BLaER1 treated with 17β-estradiol and CSF1 and Interleukin-3, amounts not matched to agents 10 nM and 100 nM (cell line): Measurements from ENCODE around the gene COL7A1.

ENCODE experiments used
- H3K27ac ChIP-seq, 11 experiments: shearing (Covaris generic); formaldehyde crosslinking; 2 replicates each; pipeline ENCODE4 v1.8.1; 2022
- H3K27me3 ChIP-seq, 11 experiments: shearing (Covaris generic); formaldehyde crosslinking; 2 replicates each; pipeline ENCODE4 v1.8.1; 2022
- H3K36me3 ChIP-seq, 11 experiments: shearing (Covaris generic); formaldehyde crosslinking; 2 replicates each; pipeline ENCODE4 v1.8.1; 2022
- H3K4me1 ChIP-seq, 10 experiments: shearing (Covaris generic); formaldehyde crosslinking; 2 replicates each; pipeline ENCODE4 v1.8.1; 2022
- H3K4me2 ChIP-seq, 11 experiments: shearing (Covaris generic); formaldehyde crosslinking; 2 replicates each; pipeline ENCODE4 v1.8.1; 2022
- H3K4me3 ChIP-seq, 10 experiments: shearing (Covaris generic); formaldehyde crosslinking; 2 replicates each; pipeline ENCODE4 v1.8.1; 2022
- H3K9ac ChIP-seq, 11 experiments: shearing (Covaris generic); formaldehyde crosslinking; 2 replicates each; pipeline ENCODE4 v1.8.1; 2022
- H3K9me3 ChIP-seq, 11 experiments: shearing (Covaris generic); formaldehyde crosslinking; replicated peaks in 1 of 11; 2 replicates each; pipeline ENCODE4 v1.8.1; 2022
- H4K20me1 ChIP-seq, 11 experiments: shearing (Covaris generic); formaldehyde crosslinking; 2 replicates each; pipeline ENCODE4 v1.8.1; 2022
- Cebpa-rat ChIP-seq, 11 experiments: shearing (Covaris generic); IDR thresholded peaks; 2 replicates each; pipeline ENCODE4 v1.8.1; 2022

The COL7A1 gene

GRCh38 chr3:48548729-48549705 is 46.1 kb downstream of the COL7A1 start:
- Histone ChIP-seq H3K9me3 (no peaks in the 10 kb centered on the region), H3K4me3 (no peak overlapping the region), H3K27me3 (no peaks in the 10 kb centered on the region), H3K4me1 (peaks cover 80 to 97% (median 89%) of the 10 kb centered on the region in 10 experiments), H3K27ac (peak overlapping the region in 10 of 11 experiments; percentile 13 to 64 (median 54); a peak in 19 of 22 replicates), H3K36me3 (peaks cover 25 to 60% (median 33%) of the 10 kb centered on the region in 11 experiments), H3K9ac (peak overlapping the region in 9 of 11 experiments; percentile 28 to 58 (median 51); a peak in 17 of 22 replicates), H4K20me1 (peaks cover 0 to 3% (median 0%) of the 10 kb centered on the region in 11 experiments; a peak in 1 of 22 replicates), H3K4me2 (peak overlapping the region; percentile 76 to 98 (median 97))
- no peak for TF ChIP-seq Cebpa-rat (IDR thresholded peaks at IDR 0.05)

- Histone ChIP-seq H3K4me3 (no peak overlapping the region), H3K36me3 (peaks cover 25 to 60% (median 33%) of the 10 kb centered on the region in 11 experiments), H3K9me3 (no peaks in the 10 kb centered on the region), H3K27ac (peak overlapping the region in 3 of 11 experiments; percentile 59 to 64 (median 61); a peak in 3 of 22 replicates), H3K4me2 (peak overlapping the region in 4 of 11 experiments; percentile 78 to 98 (median 98); a peak in 4 of 22 replicates), H4K20me1 (peaks cover 0 to 3% (median 0%) of the 10 kb centered on the region in 11 experiments; a peak in 2 of 22 replicates), H3K27me3 (no peaks in the 10 kb centered on the region), H3K4me1 (peaks cover 80 to 97% (median 89%) of the 10 kb centered on the region in 10 experiments), H3K9ac (peak overlapping the region in 3 of 11 experiments; percentile 21 to 54 (median 34); a peak in 6 of 22 replicates)
- TF ChIP-seq Cebpa-rat (IDR thresholded peaks at IDR 0.05), result no peak
These were observed 47.0 kb downstream of the COL7A1 start for GRCh38 chr3:48548126-48548525.

- Histone ChIP-seq H3K27ac (peak overlapping the region in 1 of 11 experiments; percentile 76; a peak in 1 of 22 replicates), H3K36me3 (peaks cover 25 to 61% (median 33%) of the 10 kb centered on the region in 11 experiments), H3K9ac (no peak overlapping the region), H3K9me3 (no peaks in the 10 kb centered on the region), H3K4me3 (no peak overlapping the region), H3K4me2 (peak overlapping the region in 6 of 11 experiments; percentile 13 to 94 (median 51); a peak in 8 of 22 replicates), H3K4me1 (peaks cover 77 to 97% (median 89%) of the 10 kb centered on the region in 10 experiments), H3K27me3 (no peaks in the 10 kb centered on the region), H4K20me1 (peaks cover 0 to 3% (median 0%) of the 10 kb centered on the region in 11 experiments; a peak in 2 of 22 replicates)
- TF ChIP-seq Cebpa-rat (IDR thresholded peaks at IDR 0.05), result no peak
These were observed 48.8 kb downstream of the COL7A1 start for GRCh38 chr3:48546203-48546829.

- H3K27me3 ChIP-seq, result no peaks in the 10 kb centered on the region
- peak overlapping the region; percentile 69 to 95 (median 86) for H3K4me2 ChIP-seq
- peak overlapping the region in 10 of 11 experiments; percentile 43 to 81 (median 69); a peak in 13 of 22 replicates for H3K27ac ChIP-seq
- H3K4me1 ChIP-seq, result peaks cover 55 to 84% (median 74%) of the 10 kb centered on the region in 10 experiments
- no peak for TF ChIP-seq Cebpa-rat (IDR thresholded peaks at IDR 0.05)
- peaks cover 37 to 73% (median 47%) of the 10 kb centered on the region in 11 experiments for H3K36me3 ChIP-seq
- peak overlapping the region in 3 of 10 experiments; percentile 17 to 53 (median 26); a peak in 4 of 20 replicates for H3K4me3 ChIP-seq
- no peaks in the 10 kb centered on the region for H3K9me3 ChIP-seq
- peaks cover 0 to 11% (median 0%) of the 10 kb centered on the region in 11 experiments; a peak in 2 of 22 replicates for H4K20me1 ChIP-seq
- H3K9ac ChIP-seq, result peak overlapping the region in 10 of 11 experiments; percentile 34 to 70 (median 60); a peak in 16 of 22 replicates
These were observed 51.0 kb downstream of the COL7A1 start for GRCh38 chr3:48544141-48544540.

- peaks cover 45 to 78% (median 53%) of the 10 kb centered on the region in 11 experiments for H3K36me3 ChIP-seq
- H3K9ac ChIP-seq, result peak overlapping the region; percentile 34 to 70 (median 60); a peak in 21 of 22 replicates
- peak overlapping the region; percentile 45 to 81 (median 67); a peak in 21 of 22 replicates for H3K27ac ChIP-seq
- H4K20me1 ChIP-seq, result peaks cover 0 to 11% (median 0%) of the 10 kb centered on the region in 11 experiments; a peak in 2 of 22 replicates
- H3K4me2 ChIP-seq, result peak overlapping the region; percentile 69 to 95 (median 86)
- H3K4me1 ChIP-seq, result peaks cover 49 to 84% (median 67%) of the 10 kb centered on the region in 10 experiments
- H3K9me3 ChIP-seq, result no peaks in the 10 kb centered on the region
- H3K27me3 ChIP-seq, result no peaks in the 10 kb centered on the region
- peak overlapping the region in 7 of 10 experiments; percentile 6 to 53 (median 26); a peak in 12 of 20 replicates for H3K4me3 ChIP-seq
- no peak for TF ChIP-seq Cebpa-rat (IDR thresholded peaks at IDR 0.05)
These were observed 51.8 kb downstream of the COL7A1 start for GRCh38 chr3:48543271-48543866.

GRCh38 chr3:48538451-48538850 is 56.7 kb downstream of the COL7A1 start:
- Histone ChIP-seq H3K4me3 (no peak overlapping the region), H3K36me3 (peaks cover 68 to 92% (median 77%) of the 10 kb centered on the region in 11 experiments), H3K27ac (peak overlapping the region in 7 of 11 experiments; percentile 1 to 47 (median 26); a peak in 10 of 22 replicates), H3K4me2 (peak overlapping the region in 1 of 11 experiments; percentile 2; a peak in 1 of 22 replicates), H3K9me3 (peaks cover 0 to 25% (median 0%) of the 10 kb centered on the region in 11 experiments; a peak in 9 of 22 replicates), H3K27me3 (no peaks in the 10 kb centered on the region), H4K20me1 (peaks cover 0 to 11% (median 0%) of the 10 kb centered on the region in 11 experiments; a peak in 3 of 22 replicates), H3K9ac (no peak overlapping the region), H3K4me1 (peaks cover 22 to 89% (median 41%) of the 10 kb centered on the region in 10 experiments)
- TF ChIP-seq Cebpa-rat (IDR thresholded peaks at IDR 0.05), result no peak

- TF ChIP-seq Cebpa-rat (IDR thresholded peaks at IDR 0.05), result no peak
- Histone ChIP-seq H3K9me3 (peaks cover 0 to 41% (median 0%) of the 10 kb centered on the region in 11 experiments; a peak in 9 of 22 replicates), H3K4me2 (peak overlapping the region in 3 of 11 experiments; percentile 15 to 37 (median 19); a peak in 2 of 22 replicates), H3K4me3 (no peak overlapping the region), H4K20me1 (peaks cover 0 to 11% (median 0%) of the 10 kb centered on the region in 11 experiments; a peak in 3 of 22 replicates), H3K27ac (peak overlapping the region in 3 of 11 experiments; percentile 15 to 59 (median 32); a peak in 3 of 22 replicates), H3K9ac (no peak overlapping the region), H3K27me3 (no peaks in the 10 kb centered on the region), H3K4me1 (peaks cover 6 to 88% (median 40%) of the 10 kb centered on the region in 10 experiments), H3K36me3 (peaks cover 83 to 100% (median 92%) of the 10 kb centered on the region in 11 experiments)
These were observed 58.3 kb downstream of the COL7A1 start for GRCh38 chr3:48536785-48537184.
